ENCODE data around the gene CREM. TPM values are rescaled to one million over a fixed set of nuclear protein-coding genes. Genes with fewer than 3 reads are reported as not detected.

The CREM gene
- total and polyA plus RNA-seq, 10 of the 15 experiments (the other 5 are each of a cell fraction or from before 2014, with no cell fraction given), result 51.3 to 115 (median 70.6) TPM

DNA sequence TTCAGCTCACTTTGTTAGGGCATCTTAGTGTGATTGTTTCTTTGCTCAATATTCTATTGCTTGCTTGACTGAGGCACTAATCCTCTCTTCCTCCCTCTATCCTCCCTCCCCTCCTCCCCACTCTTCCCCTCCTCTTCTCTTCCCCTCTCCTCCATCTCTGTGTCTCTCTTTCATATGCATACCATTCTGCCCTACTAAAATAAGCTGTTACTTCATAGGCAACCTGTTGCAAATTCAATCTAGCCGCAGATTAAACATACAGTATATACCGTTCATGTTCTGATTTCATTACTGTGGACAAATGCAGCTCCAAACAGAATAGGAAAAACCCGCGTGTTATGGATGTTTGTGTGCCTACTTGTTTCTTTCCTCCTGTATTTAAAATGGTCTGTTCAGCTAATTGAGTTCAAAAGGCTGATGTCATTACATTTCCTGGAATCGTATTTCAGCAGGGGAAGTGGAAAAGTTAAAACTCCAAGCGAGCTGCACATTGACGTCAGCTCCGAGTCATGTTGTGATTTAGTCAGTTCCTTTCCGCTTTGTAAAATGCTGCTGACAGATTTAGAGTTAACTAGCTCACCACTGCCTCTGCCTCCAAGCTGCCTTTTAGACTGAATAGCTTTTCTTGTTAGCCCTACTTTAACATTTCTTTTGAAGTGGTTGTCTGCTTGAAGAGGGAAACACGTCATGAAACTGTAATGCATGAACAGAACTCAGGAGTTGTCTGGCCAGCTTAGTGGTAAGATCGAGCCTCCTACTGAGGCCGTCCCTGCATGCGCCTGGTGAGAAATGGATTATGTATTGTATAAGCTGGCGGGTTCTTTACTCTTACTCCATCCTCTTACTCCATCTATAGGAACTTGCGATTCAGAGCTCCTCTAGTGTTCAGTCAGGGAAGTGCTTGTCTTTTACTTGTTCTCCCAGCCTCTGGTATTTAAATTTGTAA, 69.0 kb downstream of the CREM start (continued):
- TF ChIP-seq, protein P1, sequence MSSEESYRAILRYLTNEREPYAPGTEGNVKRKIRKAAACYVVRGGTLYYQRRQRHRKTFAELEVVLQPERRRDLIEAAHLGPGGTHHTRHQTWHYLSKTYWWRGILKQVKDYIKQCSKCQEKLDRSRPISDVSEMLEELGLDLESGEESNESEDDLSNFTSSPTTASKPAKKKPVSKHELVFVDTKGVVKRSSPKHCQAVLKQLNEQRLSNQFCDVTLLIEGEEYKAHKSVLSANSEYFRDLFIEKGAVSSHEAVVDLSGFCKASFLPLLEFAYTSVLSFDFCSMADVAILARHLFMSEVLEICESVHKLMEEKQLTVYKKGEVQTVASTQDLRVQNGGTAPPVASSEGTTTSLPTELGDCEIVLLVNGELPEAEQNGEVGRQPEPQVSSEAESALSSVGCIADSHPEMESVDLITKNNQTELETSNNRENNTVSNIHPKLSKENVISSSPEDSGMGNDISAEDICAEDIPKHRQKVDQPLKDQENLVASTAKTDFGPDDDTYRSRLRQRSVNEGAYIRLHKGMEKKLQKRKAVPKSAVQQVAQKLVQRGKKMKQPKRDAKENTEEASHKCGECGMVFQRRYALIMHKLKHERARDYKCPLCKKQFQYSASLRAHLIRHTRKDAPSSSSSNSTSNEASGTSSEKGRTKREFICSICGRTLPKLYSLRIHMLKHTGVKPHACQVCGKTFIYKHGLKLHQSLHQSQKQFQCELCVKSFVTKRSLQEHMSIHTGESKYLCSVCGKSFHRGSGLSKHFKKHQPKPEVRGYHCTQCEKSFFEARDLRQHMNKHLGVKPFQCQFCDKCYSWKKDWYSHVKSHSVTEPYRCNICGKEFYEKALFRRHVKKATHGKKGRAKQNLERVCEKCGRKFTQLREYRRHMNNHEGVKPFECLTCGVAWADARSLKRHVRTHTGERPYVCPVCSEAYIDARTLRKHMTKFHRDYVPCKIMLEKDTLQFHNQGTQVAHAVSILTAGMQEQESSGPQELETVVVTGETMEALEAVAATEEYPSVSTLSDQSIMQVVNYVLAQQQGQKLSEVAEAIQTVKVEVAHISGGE (CRISPR knock-in tag; IDR thresholded peaks at IDR 0.05), result no peak
- TF ChIP-seq, protein P2, sequence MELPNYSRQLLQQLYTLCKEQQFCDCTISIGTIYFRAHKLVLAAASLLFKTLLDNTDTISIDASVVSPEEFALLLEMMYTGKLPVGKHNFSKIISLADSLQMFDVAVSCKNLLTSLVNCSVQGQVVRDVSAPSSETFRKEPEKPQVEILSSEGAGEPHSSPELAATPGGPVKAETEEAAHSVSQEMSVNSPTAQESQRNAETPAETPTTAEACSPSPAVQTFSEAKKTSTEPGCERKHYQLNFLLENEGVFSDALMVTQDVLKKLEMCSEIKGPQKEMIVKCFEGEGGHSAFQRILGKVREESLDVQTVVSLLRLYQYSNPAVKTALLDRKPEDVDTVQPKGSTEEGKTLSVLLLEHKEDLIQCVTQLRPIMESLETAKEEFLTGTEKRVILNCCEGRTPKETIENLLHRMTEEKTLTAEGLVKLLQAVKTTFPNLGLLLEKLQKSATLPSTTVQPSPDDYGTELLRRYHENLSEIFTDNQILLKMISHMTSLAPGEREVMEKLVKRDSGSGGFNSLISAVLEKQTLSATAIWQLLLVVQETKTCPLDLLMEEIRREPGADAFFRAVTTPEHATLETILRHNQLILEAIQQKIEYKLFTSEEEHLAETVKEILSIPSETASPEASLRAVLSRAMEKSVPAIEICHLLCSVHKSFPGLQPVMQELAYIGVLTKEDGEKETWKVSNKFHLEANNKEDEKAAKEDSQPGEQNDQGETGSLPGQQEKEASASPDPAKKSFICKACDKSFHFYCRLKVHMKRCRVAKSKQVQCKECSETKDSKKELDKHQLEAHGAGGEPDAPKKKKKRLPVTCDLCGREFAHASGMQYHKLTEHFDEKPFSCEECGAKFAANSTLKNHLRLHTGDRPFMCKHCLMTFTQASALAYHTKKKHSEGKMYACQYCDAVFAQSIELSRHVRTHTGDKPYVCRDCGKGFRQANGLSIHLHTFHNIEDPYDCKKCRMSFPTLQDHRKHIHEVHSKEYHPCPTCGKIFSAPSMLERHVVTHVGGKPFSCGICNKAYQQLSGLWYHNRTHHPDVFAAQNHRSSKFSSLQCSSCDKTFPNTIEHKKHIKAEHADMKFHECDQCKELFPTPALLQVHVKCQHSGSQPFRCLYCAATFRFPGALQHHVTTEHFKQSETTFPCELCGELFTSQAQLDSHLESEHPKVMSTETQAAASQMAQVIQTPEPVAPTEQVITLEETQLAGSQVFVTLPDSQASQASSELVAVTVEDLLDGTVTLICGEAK (IDR thresholded peaks at IDR 0.05; ENCODE audit: borderline replicate concordance), result peak; percentile 61; the same call in 1 of the 2 replicates
- TF ChIP-seq NFIC (IDR thresholded peaks at IDR 0.05; ENCODE audit: low read depth, low read length), result peak; percentile 77; the same call in 1 of the 2 replicates
- no peak for TF ChIP-seq ZZZ3 (IDR thresholded peaks at IDR 0.05; ENCODE audit: control insufficient read depth, insufficient read length, low read depth)
- TF ChIP-seq NR2C2 (IDR thresholded peaks at IDR 0.05; ENCODE audit: borderline replicate concordance, control insufficient read depth, insufficient read length, low read depth), result no peak
- TF ChIP-seq, protein P3, sequence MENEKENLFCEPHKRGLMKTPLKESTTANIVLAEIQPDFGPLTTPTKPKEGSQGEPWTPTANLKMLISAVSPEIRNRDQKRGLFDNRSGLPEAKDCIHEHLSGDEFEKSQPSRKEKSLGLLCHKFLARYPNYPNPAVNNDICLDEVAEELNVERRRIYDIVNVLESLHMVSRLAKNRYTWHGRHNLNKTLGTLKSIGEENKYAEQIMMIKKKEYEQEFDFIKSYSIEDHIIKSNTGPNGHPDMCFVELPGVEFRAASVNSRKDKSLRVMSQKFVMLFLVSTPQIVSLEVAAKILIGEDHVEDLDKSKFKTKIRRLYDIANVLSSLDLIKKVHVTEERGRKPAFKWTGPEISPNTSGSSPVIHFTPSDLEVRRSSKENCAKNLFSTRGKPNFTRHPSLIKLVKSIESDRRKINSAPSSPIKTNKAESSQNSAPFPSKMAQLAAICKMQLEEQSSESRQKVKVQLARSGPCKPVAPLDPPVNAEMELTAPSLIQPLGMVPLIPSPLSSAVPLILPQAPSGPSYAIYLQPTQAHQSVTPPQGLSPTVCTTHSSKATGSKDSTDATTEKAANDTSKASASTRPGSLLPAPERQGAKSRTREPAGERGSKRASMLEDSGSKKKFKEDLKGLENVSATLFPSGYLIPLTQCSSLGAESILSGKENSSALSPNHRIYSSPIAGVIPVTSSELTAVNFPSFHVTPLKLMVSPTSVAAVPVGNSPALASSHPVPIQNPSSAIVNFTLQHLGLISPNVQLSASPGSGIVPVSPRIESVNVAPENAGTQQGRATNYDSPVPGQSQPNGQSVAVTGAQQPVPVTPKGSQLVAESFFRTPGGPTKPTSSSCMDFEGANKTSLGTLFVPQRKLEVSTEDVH (IDR thresholded peaks at IDR 0.05; ENCODE audit: low read depth, partially characterized antibody), result peak; percentile 80
- no peak for TF ChIP-seq BRCA1 (IDR thresholded peaks at IDR 0.05; ENCODE audit: low read depth, low read length)
- TF ChIP-seq NBN (IDR thresholded peaks at IDR 0.05), result peak; percentile 96
- TF ChIP-seq CEBPB (IDR thresholded peaks at IDR 0.05; ENCODE audit: borderline replicate concordance in 1 of 2, low read depth in 2 of 2, low read length in 2 of 2), result no peak
- TF ChIP-seq SPI1 (IDR thresholded peaks at IDR 0.05; ENCODE audit: borderline replicate concordance, insufficient read depth, low read depth, low read length), result peak; percentile 88
- no peak for TF ChIP-seq POLR2AphosphoS2 (IDR thresholded peaks at IDR 0.05; ENCODE audit: low read depth, low read length)
- no peak for TF ChIP-seq NFYA (IDR thresholded peaks at IDR 0.05; ENCODE audit: borderline replicate concordance, low read depth, low read length)
- TF ChIP-seq GABPA (IDR thresholded peaks at IDR 0.05; ENCODE audit: low read depth), result peak; percentile 82
- peak; percentile 70 for TF ChIP-seq PAX5 (IDR thresholded peaks at IDR 0.05; ENCODE audit: borderline replicate concordance, low read depth, low read length)
- peak; percentile 85 for TF ChIP-seq RUNX3 (IDR thresholded peaks at IDR 0.05; ENCODE audit: low read length)

All from GM12878 (cell line).